Activated naive CD4-positive, alpha-beta T cell treated with anti-CD3 and anti-CD28 coated beads, Interleukin-2, amount 50 U/mL, for 16 hours (primary cell): ENCODE measurements around the gene TMEM117.
"Not testable (repeated sequence)": the region's sequence is repeated elsewhere in the genome, so short reads cannot be mapped to it uniquely, and the experiment has no call there.

Experiments
- DNase-seq: peaks from one replicate; pipeline ENCODE4 v3.0.0-alpha.2; 2020

Gene TMEM117

DNA sequence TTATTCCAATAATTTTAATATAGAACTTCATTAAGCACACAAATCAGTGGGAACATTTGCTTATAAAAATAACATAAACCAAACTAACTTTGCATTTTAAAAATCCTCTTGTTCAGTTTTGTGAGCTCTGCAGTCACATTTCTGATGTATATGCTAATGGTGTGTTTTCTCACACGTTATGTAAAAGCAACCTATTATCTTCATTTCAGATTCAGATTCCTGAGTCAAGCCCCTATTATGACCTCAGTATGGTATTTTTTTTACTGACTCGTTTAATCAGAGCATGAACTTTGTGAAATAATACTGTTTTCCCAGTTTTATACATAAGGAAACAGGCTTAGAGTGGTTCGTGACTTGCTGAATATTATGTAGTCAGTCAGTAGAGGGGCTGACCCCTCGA lies 394.0 kb downstream of the TMEM117 start:
- DNase-seq, result no peak

DNA sequence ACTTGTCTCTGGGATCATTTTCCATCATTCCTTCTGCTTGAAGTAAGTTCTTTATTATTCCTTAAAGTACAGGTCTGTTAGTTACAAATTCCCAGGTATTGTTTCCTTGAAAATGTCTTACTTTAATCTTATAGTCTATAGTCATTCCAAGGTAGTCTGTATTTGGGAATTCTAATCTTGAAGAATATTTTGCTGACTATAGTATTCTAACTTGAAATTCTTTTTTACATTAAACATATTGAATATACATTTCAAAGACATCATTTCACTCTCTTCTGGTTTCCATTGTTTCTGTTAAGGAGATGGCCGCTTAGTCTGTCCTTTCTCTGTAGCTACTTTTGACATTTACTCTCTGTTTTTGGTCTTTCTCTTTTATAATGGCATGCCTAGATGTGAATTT lies 399.8 kb downstream of the TMEM117 start:
- DNase-seq, result no peak

DNA sequence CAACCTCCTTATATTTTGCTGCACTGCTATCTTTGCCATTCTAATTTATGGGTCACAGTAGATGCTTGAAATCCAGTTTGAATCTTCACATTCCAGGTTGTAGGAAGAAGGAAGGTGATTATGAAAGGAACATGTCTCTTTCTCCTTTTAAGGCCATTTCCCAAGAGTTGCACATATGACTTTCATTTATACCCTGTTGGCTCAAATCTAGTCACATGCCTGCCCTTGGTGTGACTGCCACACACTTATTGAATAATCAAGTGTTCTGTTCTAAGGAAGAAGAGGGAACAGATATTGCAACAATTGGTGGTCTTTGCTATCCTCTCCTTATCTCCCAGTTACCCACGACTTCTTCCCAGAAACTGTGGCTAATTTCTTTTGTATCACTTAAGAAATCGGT lies 404.3 kb downstream of the TMEM117 start:
- no peak for DNase-seq

DNA sequence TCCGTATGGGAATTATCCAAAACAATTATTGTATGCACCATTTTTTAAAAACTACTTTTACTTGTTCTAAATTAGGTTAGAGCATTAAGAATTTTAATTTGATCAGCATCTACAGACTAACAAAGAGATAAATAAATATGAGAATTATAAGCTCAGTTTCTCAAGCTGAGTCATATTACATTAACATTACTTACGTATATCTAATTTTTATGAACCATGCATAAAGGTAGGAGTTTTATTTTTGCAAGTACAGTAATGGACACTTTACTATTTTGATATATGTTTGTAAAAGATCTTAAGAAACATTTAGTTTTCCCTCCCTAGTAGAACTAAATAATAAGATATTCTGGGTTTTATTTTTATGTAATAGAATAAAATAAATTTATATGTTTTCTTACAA lies 410.1 kb downstream of the TMEM117 start:
- DNase-seq, result no peak

DNA sequence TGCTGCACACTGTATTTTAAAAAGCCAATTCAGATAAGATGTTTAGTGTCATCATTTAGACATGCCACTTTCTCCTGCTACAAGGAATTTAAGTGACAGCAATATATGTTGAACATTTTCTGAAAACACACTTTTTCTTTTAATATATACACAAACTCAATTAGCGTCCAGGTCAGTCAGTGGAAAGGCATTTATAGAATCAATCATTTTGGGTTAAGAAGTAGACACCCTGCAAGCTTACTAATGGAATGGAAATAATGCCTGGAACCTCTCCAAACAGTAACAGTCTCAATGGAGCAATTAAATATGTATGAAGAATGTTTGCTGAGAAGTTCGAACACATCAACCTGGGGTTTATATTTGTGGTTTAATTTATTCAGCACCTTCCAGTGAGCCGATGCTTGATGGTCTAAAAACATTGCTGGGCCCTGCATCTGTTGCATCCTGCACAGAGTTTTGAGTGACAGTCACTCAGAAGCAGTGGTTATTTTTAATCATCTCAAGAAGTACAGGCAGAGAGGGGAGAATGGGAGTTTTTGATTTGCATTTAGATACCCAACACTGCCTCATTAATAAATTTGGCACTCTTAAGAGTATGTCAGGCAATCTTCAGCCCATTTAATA lies 410.7 kb downstream of the TMEM117 start:
- no peak for DNase-seq

DNA sequence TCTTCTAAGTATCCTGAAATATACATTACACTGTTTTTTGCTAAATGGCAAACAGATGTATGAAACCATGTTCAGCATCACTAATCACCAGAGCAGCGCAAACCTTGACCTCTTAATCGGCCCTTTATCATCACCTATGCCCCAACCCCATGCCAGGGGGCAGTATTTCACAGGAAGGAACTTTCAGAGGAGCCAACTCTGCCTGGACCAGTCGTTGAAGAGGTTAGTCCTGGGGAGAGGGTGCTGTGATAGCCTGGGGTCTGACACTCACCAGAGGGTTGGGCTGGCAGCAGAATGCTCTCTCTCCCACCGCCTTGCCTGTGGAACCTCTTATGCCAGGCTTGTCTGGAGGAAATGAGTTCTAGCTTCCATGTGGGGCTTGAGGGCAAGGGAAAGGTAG lies 411.7 kb downstream of the TMEM117 start:
- DNase-seq, result no peak

DNA sequence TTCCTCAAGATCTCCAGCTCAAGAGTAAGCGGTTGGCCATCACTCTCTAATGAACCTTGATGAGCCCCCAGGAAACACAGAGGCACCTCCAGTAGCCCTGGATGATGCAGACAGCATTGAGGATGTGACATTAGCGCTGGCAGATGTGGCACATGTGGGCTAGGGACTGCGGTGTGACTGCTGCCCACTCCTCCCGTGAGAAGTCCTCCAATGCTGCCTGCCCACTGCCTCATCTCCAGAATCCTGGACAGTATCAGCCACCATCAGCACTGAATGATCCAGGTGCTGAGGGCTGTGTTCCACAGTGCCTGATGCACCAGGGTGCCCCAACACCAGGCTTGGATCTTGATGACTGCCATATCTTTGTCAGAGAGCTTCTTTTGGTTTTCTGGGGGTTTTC lies 412.6 kb downstream of the TMEM117 start:
- DNase-seq, result no peak

DNA sequence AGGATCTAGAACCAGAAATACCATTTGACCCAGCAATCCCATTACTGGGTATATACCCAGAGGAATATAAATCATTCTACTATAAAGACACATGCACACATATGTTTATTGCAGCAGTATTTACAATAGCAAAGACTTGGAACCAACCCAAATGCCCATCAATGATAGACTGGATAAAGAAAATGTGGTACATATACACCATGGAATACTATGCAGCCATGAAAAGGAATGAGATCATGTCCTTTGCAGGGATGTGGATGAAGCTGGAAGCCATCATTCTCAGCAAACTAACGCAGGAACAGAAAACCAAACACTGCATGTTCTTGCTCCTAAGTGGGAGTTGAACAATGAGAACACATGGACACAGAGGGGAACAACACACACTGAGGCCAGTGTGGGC lies 414.6 kb downstream of the TMEM117 start:
- DNase-seq, result not testable (repeated sequence)

DNA sequence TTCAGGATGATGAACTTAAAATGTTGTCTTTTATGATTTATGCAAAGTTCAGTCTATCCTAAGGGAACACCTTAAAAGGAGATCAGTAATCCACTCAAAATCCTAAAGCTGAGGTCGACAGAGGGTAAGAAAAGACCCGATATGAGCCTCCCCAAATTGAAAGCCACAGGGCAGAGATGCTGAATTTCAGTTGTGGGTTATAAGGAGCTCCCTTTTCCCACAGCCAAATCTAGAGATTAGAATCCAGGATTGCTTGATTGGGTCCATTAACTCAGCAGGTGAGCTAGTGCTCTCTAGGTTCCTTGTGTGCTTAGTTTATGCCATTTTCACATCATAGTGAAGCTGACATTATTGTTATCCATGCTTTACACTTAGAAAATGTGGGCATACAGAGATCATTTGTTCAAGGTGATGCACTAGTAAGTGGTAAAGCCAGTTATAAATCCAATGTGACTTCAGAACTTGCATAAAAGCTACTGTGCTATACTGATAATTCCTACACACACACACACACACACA lies 417.5 kb downstream of the TMEM117 start:
- no peak for DNase-seq

DNA sequence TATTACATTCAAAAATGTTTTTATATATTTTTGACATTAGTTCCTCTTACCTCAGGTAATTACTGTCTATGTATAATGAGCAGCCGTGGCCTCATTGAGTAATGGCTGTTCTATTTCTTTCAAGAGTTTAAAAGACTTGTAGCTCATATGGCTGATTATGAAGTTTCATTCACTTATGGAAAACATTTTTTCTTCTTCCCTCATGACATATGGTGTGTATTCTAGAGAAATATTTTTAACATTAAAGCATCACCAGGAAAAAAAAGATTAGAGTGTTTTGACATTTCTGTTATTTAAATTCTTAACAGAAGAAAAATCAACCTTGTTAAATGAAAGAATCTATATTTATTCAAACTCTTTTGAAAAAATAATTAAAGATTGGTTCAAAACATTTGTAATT lies 422.4 kb downstream of the TMEM117 start:
- DNase-seq, result no peak

DNA sequence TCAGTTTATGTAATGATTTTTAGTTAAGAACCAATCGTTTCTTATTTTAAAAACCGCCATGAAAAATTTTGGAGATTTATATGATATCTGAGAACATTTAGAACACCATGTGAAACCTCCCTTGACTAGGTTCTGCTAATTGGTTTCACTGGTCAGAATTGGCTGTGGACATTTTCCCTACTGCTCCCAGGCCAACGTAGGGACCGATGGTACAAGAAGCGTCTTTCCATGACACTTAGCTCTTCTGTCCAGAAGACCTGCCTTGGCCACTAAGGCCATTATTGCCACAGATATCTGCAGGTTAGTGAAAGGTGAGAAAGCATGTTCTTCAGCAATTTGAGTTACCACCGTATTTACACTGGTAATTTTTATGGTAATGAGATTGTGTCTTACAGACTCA lies 424.0 kb downstream of the TMEM117 start:
- no peak for DNase-seq

DNA sequence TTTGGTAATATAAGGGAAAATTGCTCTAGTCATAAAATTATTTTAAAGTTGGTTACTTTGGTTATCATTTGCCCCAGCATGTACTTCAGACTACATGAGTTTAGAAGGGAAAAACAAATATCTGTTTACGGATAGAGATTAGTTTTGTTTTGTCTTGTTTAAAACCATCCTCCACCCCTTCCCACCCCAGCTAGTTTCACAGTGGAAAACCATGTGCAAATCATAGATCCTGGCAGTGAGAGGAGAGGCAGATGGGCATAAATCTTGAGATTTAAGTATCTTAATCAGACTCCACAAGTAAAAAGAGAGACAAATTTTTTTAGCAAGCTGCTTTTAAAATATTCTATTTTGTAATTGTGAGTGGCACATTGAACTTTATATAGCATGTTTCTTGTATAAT lies 424.7 kb downstream of the TMEM117 start:
- no peak for DNase-seq

DNA sequence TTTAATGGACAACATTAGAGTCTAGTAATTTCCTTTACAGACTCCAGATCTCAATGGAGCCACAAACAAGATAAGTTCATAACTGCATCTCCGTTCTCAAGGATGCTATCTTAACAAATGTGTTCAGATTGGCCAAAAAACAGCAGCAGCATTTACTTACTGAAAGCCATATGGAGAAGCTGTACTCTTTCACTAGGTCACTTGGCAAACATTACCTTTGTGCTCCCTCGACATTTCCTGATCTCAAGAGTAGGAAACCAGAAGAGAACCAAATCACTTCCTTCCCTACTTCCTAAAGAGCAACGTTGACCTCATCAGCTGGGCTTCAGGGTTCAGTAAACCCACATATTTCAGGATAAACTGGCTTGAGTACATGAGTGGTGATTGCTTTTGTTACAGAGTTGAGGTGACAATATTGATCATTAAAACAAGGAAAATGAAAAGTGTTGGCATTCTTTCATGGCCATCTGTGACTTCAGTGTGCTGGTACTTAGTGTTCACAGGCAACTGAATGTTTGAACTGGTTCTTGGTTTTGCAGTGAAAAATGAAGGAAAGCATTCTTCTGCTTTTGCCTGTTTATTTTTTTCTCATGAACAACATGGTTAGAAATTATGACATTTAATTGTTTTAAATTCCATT lies 449.6 kb downstream of the TMEM117 start:
- no peak for DNase-seq

DNA sequence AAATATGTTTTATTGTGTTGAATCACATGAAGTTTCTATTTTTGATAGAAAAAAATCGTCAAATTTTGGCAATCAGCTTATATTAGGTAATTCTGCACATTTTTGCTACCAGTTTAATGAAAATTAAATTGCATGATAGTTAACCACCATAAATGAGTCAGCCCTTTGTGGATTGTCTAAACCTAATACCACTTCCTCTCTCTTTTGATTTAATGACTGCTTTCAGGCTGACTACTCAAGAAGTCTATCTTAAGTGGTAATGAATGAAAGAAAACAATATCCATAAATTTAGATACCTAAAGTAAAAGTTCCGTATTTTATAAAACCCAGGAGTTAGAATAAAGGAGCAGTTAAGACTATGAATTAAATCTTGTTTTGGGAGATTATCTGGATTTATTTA lies 450.5 kb downstream of the TMEM117 start:
- DNase-seq, result no peak

DNA sequence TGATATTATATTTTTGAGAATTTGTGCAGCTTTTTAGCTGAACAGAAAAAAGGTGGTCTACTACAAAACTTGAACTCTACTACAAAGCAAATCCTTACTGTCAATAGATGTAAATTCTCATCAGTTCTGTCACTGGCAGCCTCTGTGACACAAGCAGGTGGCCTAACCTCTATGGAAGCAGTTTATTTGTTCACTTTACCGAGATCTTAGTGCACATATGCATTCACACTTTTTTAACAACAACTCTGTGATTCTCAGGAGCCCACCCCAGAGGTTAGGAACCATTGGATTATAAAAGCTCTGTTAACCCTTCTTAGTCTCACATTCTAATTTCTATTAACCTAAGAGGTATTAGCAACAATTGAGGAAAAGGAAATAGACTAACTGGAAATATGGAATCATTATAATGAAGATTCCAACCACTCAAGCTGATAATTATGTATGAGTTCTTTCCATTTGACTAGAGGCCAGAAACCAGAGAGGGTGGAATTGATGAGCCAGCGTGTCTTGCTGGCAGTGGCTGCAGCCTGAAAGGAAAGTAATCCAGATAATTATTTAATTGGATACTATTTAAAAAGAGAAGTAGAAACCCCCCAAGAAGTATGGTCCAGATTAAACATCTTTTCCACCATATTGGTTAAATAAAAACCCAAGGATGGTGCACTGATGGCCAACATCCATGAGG lies 451.1 kb downstream of the TMEM117 start:
- DNase-seq, result no peak

DNA sequence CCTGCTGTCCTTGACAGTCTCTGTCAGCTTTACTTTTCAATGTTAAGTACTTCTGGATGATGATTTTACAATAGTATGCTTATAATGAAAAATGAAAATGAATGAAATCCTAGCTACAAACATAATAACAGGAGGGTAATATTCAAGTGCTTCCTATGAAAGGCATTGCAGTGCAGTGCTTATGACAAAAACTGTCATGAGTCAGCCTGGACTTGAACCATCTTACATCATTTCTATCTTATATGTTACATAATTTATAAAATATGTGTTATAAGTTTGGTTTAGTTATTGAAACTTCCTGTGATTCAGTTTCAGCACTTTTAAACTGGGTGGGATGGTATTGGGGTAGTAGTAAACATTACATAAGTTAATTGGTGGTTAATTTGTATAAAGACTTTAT lies 451.7 kb downstream of the TMEM117 start:
- no peak for DNase-seq

DNA sequence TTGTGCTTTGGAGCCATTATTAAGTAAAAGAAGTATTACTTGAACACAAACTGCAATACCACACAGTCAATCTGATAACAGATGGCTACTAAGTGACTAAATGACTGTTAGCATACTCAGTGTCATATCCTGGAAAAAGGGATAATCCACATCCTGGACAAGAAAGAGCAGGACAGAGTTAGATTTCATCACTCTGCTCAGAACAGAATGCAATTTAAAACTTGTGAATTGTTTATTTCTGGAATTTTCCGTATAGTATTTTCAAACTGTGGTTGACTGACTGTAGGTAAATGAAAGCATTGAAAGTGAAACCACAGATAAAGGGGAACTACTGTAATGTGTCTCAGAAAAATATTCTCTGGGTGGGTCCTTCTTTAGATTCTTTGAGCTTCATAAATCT lies 458.8 kb downstream of the TMEM117 start:
- no peak for DNase-seq

DNA sequence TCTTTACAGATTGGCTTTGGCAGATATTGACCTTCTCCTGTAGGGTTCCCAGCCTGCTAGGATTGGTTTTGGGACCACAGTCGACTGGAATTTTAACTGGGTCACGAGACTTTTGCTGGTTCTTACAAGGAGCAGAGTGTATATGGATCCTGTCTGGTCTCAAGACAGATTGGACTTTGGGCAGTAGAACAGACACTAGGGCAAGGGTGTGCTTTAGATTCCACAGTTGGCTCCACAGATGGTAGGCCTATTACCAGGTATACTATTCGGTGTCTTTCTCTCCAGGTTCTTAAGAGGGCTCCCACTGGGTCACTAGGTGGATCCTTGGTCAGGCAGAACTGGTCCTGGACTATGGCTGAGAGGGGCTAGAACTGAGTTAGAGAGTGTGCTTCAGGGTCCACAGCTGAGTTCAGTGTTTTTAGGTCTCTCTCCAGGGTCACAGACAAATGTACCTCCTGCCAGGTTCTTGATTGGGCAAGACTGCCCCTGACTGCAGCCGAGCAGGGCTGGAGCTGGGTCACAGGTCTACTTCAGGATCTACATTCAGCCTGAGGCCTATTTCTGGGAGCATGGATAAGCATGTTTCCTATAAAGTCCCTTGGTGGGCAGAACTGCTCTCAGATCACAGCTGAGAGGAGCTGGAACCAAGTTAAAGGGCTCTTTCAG lies 460.2 kb downstream of the TMEM117 start:
- DNase-seq, result no peak

DNA sequence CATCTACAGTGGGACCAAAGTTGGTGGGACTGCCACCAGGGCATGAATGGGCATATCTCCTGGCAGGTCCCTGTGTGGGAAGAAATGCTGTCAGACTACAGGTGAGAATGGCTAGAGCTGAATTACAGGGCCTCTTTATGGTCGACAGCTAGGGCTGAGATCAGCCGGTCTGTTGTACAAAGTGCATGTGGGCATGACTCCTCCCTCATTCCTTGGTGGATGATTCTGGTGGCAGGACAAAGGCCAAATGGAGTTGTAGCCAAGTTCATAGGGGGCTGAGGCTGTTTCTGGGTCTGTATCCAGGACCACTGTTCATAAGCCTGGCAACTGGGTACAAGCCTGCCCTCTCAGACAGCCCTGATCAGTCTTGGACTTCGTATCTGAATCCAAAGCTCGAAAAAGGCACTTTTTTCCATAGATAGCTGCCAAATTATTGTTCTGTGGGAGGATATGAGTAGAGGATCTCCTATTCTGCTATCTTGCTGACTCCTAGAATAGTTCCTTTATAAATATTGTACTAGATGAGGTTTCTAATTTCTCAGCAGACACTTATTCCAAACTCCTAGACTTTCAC lies 460.8 kb downstream of the TMEM117 start:
- no peak for DNase-seq

DNA sequence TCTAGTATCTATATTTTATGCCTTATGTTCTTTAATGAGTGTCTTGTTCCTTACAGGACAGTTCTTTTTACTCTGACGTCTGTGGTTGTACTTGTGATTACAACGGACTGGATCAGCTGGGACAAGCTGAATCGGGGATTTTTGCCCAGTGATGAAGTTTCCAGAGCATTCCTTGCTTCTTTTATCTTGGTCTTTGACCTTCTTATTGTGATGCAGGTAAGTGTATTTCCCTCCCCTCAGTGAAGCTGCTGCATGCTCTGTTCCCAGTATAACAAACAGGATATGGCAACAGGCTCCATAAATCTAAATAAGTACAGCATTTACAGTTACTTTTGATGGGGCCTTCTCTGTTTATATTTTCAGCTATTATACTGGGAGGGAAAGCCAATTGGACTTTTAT lies 463.6 kb downstream of the TMEM117 start:
- DNase-seq, result no peak

DNA sequence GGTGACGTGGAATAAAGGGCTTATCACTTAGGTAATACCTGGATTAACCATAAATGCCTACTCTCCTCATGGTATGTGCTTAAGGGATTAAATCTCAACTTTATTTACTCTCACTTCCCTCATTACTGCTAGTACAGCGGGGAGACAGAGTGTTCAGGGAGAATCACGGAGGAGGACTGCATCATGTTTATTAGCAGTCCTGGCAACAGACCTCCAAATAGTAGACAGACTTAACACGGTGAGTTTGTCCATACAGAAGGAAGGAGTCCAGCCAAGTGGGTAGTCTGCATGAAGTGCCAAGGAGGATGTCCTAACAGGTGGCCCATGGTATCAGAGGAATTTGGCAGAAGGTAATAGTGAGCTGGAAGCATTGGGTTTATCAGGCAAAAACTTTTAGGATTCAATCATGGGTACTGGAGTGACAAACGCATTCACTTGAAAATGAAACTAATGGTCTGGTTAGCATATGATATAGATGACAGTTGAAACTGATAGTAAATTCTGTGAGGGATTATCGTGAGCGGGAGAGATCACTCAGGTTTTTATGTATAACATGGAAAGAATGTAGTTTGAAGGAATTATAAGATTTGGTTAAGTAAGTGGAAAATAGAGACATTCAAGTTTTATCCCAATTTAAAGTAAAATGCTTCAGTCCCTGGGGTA lies 471.8 kb downstream of the TMEM117 start:
- DNase-seq, result no peak

DNA sequence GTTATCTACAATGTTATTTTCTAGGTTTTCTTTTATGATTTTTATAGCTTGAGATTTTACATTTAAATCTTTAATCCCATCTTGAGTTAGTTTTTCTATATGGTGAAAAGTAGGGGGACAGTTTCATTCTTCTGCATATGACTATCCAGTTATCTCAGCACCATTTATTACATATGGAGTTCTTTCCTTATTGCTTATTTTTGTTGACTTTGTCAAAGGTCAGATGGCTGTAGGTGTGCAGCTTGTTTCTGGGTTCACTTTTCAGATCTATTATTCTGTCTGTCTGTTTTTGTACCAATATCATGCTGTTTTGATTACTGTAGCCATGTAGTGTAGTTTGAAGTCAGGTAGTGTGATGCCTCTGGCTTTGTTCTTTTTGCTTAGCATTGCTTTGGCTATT lies 477.3 kb downstream of the TMEM117 start:
- no peak for DNase-seq

DNA sequence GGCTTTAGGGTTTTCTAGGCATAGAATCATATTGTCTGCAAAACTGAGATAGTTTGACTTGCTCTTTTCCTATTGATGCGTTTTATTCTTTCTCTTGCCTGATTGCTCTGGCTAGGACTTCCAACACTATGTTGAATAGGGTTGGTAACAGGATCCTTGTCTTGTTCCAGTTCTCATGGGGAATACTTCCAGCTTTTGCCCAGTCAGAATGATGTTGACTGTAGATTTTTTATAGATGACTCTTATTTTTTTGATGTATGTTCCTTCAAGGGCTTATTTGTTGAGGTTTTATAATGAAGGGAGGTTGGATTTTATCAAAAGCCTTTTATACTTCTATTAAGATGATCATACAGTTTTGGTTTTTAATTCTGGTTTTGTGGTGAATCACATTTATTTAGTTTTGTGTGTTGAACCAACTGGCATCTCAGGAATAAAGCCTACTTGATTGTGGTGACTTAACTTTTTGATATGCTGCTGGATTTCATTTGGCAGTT lies 478.2 kb downstream of the TMEM117 start:
- no peak for DNase-seq
